HCT116 (cell line): Measurements from ENCODE around the gene SYTL5. TPM values are rescaled to one million over a fixed set of nuclear protein-coding genes. Genes with fewer than 3 reads are reported as not detected.

Source experiments
- ATAC-seq: fragments of 200-7000 bp; cut with Tn5 transposase; 2 replicates; pipeline ENCODE4 v1.9.1; 2020; ENCODE audit warnings: mild to moderate bottlenecking, moderate library complexity
- BruUV-seq: library from RNA; stranded (reverse); fragments of 400-500 nt; replicated peaks from 2 replicates; lab custom pipeline; 2021; lab: Mats Ljungman, UMichigan
- CTCF ChIA-PET: fragments of 300-600 bp; sonication (Branson Sonifier 250); formaldehyde crosslinking; loops from one replicate; lab custom pipeline; 2021; ENCODE audit warnings: antibody characterized with exemption; lab: Charles Lee
- POLR2A ChIA-PET: fragments of 300-600, 350-600 bp; sonication (Branson Sonifier 250); formaldehyde crosslinking; loops from one replicate; lab custom pipeline; 2021; ENCODE audit warnings: antibody characterized with exemption; lab: Charles Lee
- RAD21 ChIA-PET, 2 experiments: fragments of 300-600 bp; sonication (Branson Sonifier 250); formaldehyde crosslinking; loops; one replicate each; lab custom pipeline; 2023; ENCODE audit warnings: low total read pairs in 2 of 2; ENCODE audit not compliant: uncharacterized antibody in 2 of 2, unreplicated experiment in 2 of 2, low non-redundant PET in 1 of 2; lab: Charles Lee
- DNase-seq: peaks from one replicate; pipeline ENCODE4 v3.0.0-alpha.2; 2010; ENCODE audit warnings: low read depth, low spot score
- H2AFZ ChIP-seq: fragments of 200-600 bp; shearing (Covaris generic), sonication (generic); 2 replicates; pipeline ENCODE4 v1.6.1; 2017; ENCODE audit warnings: low read depth, mixed run types, mixed read lengths, antibody characterized with exemption, low read length; ENCODE audit not compliant: poor library complexity, severe bottlenecking
- H3K27ac ChIP-seq: 2 replicates; pipeline ENCODE4 v1.5.1; 2012; ENCODE audit warnings: low read depth, low read length
- H3K27me3 ChIP-seq: fragments of 200-600 bp; sonication (generic); 2 replicates; pipeline ENCODE4 v1.6.1; 2016; ENCODE audit warnings: mixed run types, low read length, mixed read lengths; ENCODE audit not compliant: insufficient read depth
- H3K36me3 ChIP-seq, 2 experiments: fragments of 200-500 bp in 1 of 2; fragments of 200-600 bp in 1 of 2; sonication (Bioruptor generic) in 1 of 2; sonication (generic) in 1 of 2; 2 replicates each; pipeline versions ENCODE4 v1.5.1 to v1.6.1; 2014 to 2016; ENCODE audit warnings: low read length in 2 of 2, inconsistent platforms in 1 of 2, mixed read lengths in 1 of 2, mixed run types in 1 of 2; ENCODE audit not compliant: insufficient read depth in 2 of 2, control insufficient read depth in 1 of 2
- H3K4me1 ChIP-seq, 2 experiments: fragments of 200-600 bp in 1 of 2; sonication (generic) in 1 of 2; 2 replicates each; pipeline versions ENCODE4 v1.5.1 to v1.6.1; 2012 to 2017; ENCODE audit warnings: low read length in 2 of 2, inconsistent platforms in 1 of 2, mild to moderate bottlenecking in 1 of 2, mixed read lengths in 1 of 2, mixed run types in 1 of 2, moderate library complexity in 1 of 2; ENCODE audit not compliant: insufficient read depth in 2 of 2, control insufficient read depth in 1 of 2
- H3K4me2 ChIP-seq: fragments of 200-600 bp; sonication (generic); 2 replicates; pipeline ENCODE4 v1.6.1; 2017; ENCODE audit warnings: mixed run types, low read length, mixed read lengths
- H3K4me3 ChIP-seq, 2 experiments: fragments of 200-600 bp in 1 of 2; sonication (generic) in 1 of 2; replicated peaks in 1 of 2; 2 replicates each; pipeline ENCODE4 v1.5.1; 2011 to 2016; ENCODE audit warnings: low read length in 2 of 2, control low read depth in 1 of 2, low read depth in 1 of 2, mild to moderate bottlenecking in 1 of 2, mixed read lengths in 1 of 2, mixed run types in 1 of 2
- H3K79me2 ChIP-seq: fragments of 200-600 bp; sonication (generic); 2 replicates; pipeline ENCODE4 v1.6.1; 2017; ENCODE audit warnings: mild to moderate bottlenecking, mixed run types, low read length, moderate library complexity, mixed read lengths; ENCODE audit not compliant: insufficient read depth
- H3K9ac ChIP-seq: fragments of 200-600 bp; sonication (generic); 2 replicates; pipeline ENCODE4 v1.6.1; 2016; ENCODE audit warnings: low read length, mixed read lengths
- H3K9me2 ChIP-seq: fragments of 200-600 bp; sonication (generic), shearing (Covaris generic); 2 replicates; pipeline ENCODE4 v1.6.1; 2017; ENCODE audit warnings: mixed run types, mild to moderate bottlenecking, moderate library complexity; ENCODE audit not compliant: insufficient read depth
- H3K9me3 ChIP-seq, 2 experiments: fragments of 200-500 bp in 1 of 2; fragments of 200-600 bp in 1 of 2; sonication (Bioruptor generic) in 1 of 2; sonication (generic) in 1 of 2; 2 replicates each; pipeline ENCODE4 v1.6.1; 2014 to 2017; ENCODE audit warnings: low read length in 2 of 2, mixed read lengths in 2 of 2, inconsistent platforms in 1 of 2, low read depth in 1 of 2, mild to moderate bottlenecking in 1 of 2, mixed run types in 1 of 2, moderate library complexity in 1 of 2; ENCODE audit not compliant: control insufficient read depth in 1 of 2, insufficient read depth in 1 of 2
- H4K20me1 ChIP-seq: fragments of 200-600 bp; sonication (generic), shearing (Covaris generic); 2 replicates; pipeline ENCODE4 v1.6.1; 2017; ENCODE audit warnings: mixed run types, mild to moderate bottlenecking, moderate library complexity; ENCODE audit not compliant: insufficient read depth
- SP1 ChIP-seq: IDR thresholded peaks from 2 replicates; pipeline ENCODE4 v1.6.1; 2012; ENCODE audit warnings: low read depth
- SRF ChIP-seq: IDR thresholded peaks from 2 replicates; pipeline ENCODE4 v1.6.1; 2012; ENCODE audit warnings: low read depth
- intact Hi-C: fragments of 100-400 bp; cut with micrococcal nuclease; formaldehyde crosslinking; loops from 2 replicates; pipeline ENCODE4 v1.10.0; 2022
- microRNA-seq: library from miRNA; unstranded; fragments of <30 nt; microRNA quantifications from one replicate; pipeline ENCODE4, GENCODE V29; 2016; ENCODE audit warnings: borderline number of aligned reads
- total RNA-seq: library from RNA; stranded (reverse); gene quantifications from one replicate; pipeline ENCODE4 v1.2.1, GENCODE V29; 2021; ENCODE audit not compliant: unreplicated experiment

Gene SYTL5
- total RNA-seq, 1 experiment from 2014 or later = 0.20 TPM

- no peaks in the 10 kb centered on the region for H3K79me2 ChIP-seq
- no peaks in the 10 kb centered on the region for H3K27me3 ChIP-seq
- H3K27ac ChIP-seq = no peak overlapping the region
- ATAC-seq (no peak), DNase-seq (no peak)
- no peaks in the 10 kb centered on the region for H3K36me3 ChIP-seq
- TF ChIP-seq SP1 (no peak), SRF (no peak)
- intact Hi-C loops = loop anchor here (5.0 kb wide), 3 partner anchors 606 to 1271 kb away; partner anchors contain the start of gene LANCL3
- no peaks in the 10 kb centered on the region for H3K9me2 ChIP-seq
- no peak overlapping the region for H3K4me2 ChIP-seq
- H2AFZ ChIP-seq = no peak overlapping the region
- ChIA-PET POLR2A (no interaction called here), CTCF (no interaction called here), RAD21 (no interaction called here)
- H3K4me1 ChIP-seq = no peaks in the 10 kb centered on the region
- no peaks in the 10 kb centered on the region for H3K9me3 ChIP-seq
- H3K9ac ChIP-seq = no peak overlapping the region
- H3K4me3 ChIP-seq = no peak overlapping the region
- H4K20me1 ChIP-seq = no peaks in the 10 kb centered on the region
- BruUV-seq = no TSS peak
These were observed 172.0 kb downstream of the SYTL5 start for GRCh38 chrX:38178396-38178795.

Small RNA genes lying within 50 kb of the gene (microRNA-seq; reads per million reads assigned to microRNA genes)
- not detected for gene MIR548AJ2

Other genes with a start within 250 kb of the SYTL5 start
- 0.59 TPM for gene CYBB, start 226.5 kb upstream of the SYTL5 start, total RNA-seq
- 20.9 TPM for gene DYNLT3, start 159.0 kb upstream of the SYTL5 start, total RNA-seq
- 18.2 TPM for gene SRPX, start 214.3 kb downstream of the SYTL5 start, total RNA-seq